Effector memory CD8-positive, alpha-beta T cell (primary cell): ENCODE data around the gene XPNPEP3.
"Not testable (repeated sequence)": the region's sequence is repeated elsewhere in the genome, so short reads cannot be mapped to it uniquely, and the experiment has no call there.

ENCODE experiments used
- ATAC-seq: fragments of 150-1000 bp; cut with Tn5 transposase; replicated peaks from 2 replicates; pipeline ENCODE4 v1.10.0; 2021; ENCODE audit warnings: mild to moderate bottlenecking, moderate library complexity
- DNase-seq, 3 experiments: peaks; one replicate each; pipeline ENCODE4 v3.0.0; 2021
- H3K27ac Mint-ChIP-seq, 2 donors: one replicate each; pipeline ENCODE4 v1.8.0; 2022; ENCODE audit warnings: mild to moderate bottlenecking in 2 of 2, mixed read lengths in 2 of 2, moderate library complexity in 2 of 2
- H3K27me3 Mint-ChIP-seq, 2 donors: one replicate each; pipeline ENCODE4 v1.8.0; 2022; ENCODE audit warnings: mixed read lengths in 2 of 2
- H3K36me3 Mint-ChIP-seq: one replicate; pipeline ENCODE4 v1.8.0; 2022; ENCODE audit warnings: mild to moderate bottlenecking, moderate library complexity, mixed read lengths; ENCODE audit not compliant: insufficient read depth
- H3K4me1 Mint-ChIP-seq, 2 donors: one replicate each; pipeline ENCODE4 v1.8.0; 2022; ENCODE audit warnings: low read depth in 2 of 2, mixed read lengths in 2 of 2
- H3K4me3 Mint-ChIP-seq, 2 donors: one replicate each; pipeline ENCODE4 v1.8.0; 2022; ENCODE audit warnings: mild to moderate bottlenecking in 2 of 2, mixed read lengths in 2 of 2, moderate library complexity in 2 of 2
- H3K9me3 Mint-ChIP-seq, 2 donors: one replicate each; pipeline ENCODE4 v1.8.0; 2022; ENCODE audit warnings: mixed read lengths in 2 of 2

XPNPEP3 gene

GRCh38 chr22:40875111-40875510, 18.2 kb downstream of the XPNPEP3 start:
- Mint-ChIP-seq H3K9me3 (no peaks in the 10 kb centered on the region), H3K27ac (no peak overlapping the region), H3K36me3 (peaks cover 18% of the 10 kb centered on the region), H3K4me3 (no peak overlapping the region), H3K27me3 (no peaks in the 10 kb centered on the region), H3K4me1 (no peaks in the 10 kb centered on the region)
- ATAC-seq: no peak
- DNase-seq: no peak

GRCh38 chr22:40876907-40877306, 20.0 kb downstream of the XPNPEP3 start:
- ATAC-seq: no peak
- Mint-ChIP-seq H3K36me3 (peaks cover 20% of the 10 kb centered on the region), H3K4me3 (no peak overlapping the region), H3K27me3 (no peaks in the 10 kb centered on the region), H3K4me1 (no peaks in the 10 kb centered on the region), H3K9me3 (no peaks in the 10 kb centered on the region), H3K27ac (no peak overlapping the region)
- no peak for DNase-seq

- no peak for ATAC-seq
- no peaks in the 10 kb centered on the region for H3K4me1 Mint-ChIP-seq
- DNase-seq: no peak
- H3K4me3 Mint-ChIP-seq: no peak overlapping the region
- H3K27me3 Mint-ChIP-seq: no peaks in the 10 kb centered on the region
- H3K36me3 Mint-ChIP-seq: peaks cover 21% of the 10 kb centered on the region
- no peaks in the 10 kb centered on the region for H3K9me3 Mint-ChIP-seq
- no peak overlapping the region for H3K27ac Mint-ChIP-seq
Measured at GRCh38 chr22:40877488-40877887, 20.5 kb downstream of the XPNPEP3 start.

DNA sequence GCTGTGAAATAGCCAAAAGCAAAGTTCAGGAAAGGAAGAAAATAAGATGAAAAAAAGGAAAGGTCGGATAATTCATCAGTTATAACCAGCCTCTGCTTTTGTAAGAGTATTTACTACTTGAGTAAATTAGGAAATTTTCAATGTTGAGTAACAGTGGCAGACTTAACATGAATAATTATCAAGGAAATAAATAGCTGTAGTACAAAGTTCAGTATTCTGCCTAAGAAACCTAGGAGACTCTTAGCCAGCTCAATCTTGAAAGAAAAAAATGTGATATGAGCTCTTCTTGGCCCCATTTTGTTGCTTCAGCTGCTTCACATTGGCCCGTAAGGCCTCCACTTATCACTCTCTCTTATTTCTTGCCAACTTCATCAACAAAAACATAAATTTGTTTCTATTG, 22.0 kb downstream of the XPNPEP3 start:
- Mint-ChIP-seq H3K27ac (no peak overlapping the region), H3K36me3 (peaks cover 23% of the 10 kb centered on the region), H3K9me3 (no peaks in the 10 kb centered on the region), H3K27me3 (no peaks in the 10 kb centered on the region), H3K4me3 (no peak overlapping the region), H3K4me1 (no peaks in the 10 kb centered on the region)
- ATAC-seq: no peak
- no peak for DNase-seq

- Mint-ChIP-seq H3K4me1 (no peaks in the 10 kb centered on the region), H3K9me3 (no peaks in the 10 kb centered on the region), H3K36me3 (peaks cover 61% of the 10 kb centered on the region), H3K27me3 (no peaks in the 10 kb centered on the region), H3K27ac (peak overlapping the region; percentile 23 to 30), H3K4me3 (no peak overlapping the region)
- no peak for DNase-seq
- no peak for ATAC-seq
Measured at GRCh38 chr22:40889116-40889515, 32.2 kb downstream of the XPNPEP3 start.

DNA sequence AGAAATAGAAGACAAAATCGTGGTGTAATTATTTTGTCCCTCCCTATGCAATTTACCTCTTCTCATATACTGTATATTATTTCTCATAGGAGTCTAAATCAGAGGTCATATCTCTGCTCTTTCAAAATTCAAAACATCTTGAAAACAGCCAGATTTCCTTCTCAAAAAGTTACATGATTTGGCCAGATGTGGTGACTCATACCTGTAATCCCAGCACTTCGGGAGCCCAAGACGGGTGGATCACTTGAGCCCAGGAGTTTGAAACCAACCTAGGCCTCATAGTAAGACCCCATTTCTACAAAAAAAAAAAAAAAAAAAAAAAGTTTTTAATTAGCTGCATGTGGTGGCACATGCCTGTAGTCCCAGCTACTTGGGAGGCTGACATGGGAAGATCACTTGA, 33.9 kb downstream of the XPNPEP3 start:
- Mint-ChIP-seq H3K27ac (peak overlapping the region in 1 of 2 donors; percentile 23), H3K36me3 (peaks cover 48% of the 10 kb centered on the region), H3K27me3 (no peaks in the 10 kb centered on the region), H3K4me3 (no peak overlapping the region), H3K4me1 (no peaks in the 10 kb centered on the region), H3K9me3 (no peaks in the 10 kb centered on the region)
- no peak for DNase-seq
- no peak for ATAC-seq

DNA sequence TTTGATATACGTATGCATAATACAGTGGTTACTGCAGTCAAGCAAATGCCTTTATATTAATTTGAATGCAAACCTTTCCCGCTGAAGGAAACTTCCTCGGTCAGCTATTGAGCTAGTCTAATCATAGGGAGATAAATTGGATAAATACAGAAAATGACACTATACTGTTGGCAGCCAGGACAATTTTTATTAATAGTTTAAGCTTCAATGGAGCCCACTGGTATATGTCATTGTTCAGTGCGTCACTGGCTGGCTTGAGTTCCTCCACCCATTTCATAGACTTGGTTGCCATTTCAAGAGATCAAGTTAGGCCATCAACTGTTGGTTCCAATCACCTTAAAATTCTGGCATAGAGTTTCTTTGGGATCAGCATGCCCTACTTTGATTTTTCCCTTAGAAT, 37.5 kb downstream of the XPNPEP3 start:
- DNase-seq (no peak), ATAC-seq (no peak)
- Mint-ChIP-seq H3K4me3 (no peak overlapping the region), H3K27ac (no peak overlapping the region), H3K9me3 (no peaks in the 10 kb centered on the region), H3K4me1 (peaks cover 2 to 5% of the 10 kb centered on the region in 2 donors), H3K27me3 (no peaks in the 10 kb centered on the region), H3K36me3 (peaks cover 17% of the 10 kb centered on the region)

DNA sequence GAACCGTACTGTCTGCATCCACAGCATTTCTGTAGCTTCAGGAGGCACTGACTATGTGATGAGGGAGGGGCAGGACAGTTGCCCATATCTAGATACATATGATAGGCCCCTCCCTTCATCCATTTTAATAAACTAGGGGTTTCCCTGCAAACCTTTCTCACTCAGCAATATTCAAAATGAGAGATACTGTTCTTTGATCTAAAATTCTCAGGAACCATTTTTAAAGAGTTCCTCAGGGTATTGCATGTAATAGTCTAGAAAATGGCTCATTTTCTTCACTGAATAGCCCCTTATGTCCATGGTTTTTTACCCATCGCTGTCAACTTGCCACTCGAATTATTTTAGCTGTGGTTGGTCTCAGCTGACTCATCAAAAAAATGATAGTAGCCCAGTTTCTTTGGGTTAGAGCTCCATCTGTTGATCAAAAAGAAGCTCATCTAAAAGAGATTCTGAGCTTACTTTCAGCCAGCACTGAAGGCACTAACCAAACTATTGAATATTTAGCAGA, 42.0 kb downstream of the XPNPEP3 start:
- Mint-ChIP-seq H3K4me3 (no peak overlapping the region), H3K27ac (peak overlapping the region in 1 of 2 donors; percentile 46), H3K9me3 (no peaks in the 10 kb centered on the region), H3K27me3 (no peaks in the 10 kb centered on the region), H3K36me3 (peaks cover 5% of the 10 kb centered on the region), H3K4me1 (peaks cover 2 to 5% of the 10 kb centered on the region in 2 donors)
- DNase-seq (peak in 2 of 3 experiments; percentile 1 to 5), ATAC-seq (peak; percentile 54)

DNA sequence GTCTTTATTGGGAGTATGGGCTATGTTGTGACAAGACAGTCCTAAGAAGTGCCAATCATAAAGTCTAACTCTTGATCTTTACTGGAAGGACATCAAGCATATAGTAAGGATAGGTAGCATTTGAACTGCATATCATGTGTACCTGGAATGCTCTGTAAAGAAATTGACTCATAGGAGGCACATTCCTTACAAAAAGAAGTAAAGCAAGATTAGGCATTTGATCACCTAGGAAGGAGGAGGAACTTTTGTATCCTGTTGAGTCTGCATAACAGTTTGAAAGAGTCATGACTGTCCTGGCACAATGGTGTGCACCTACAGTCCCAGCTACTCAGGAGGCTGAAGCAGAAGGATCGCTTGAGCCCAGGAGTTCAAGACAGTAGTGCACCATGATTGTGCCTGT, 47.2 kb downstream of the XPNPEP3 start:
- Mint-ChIP-seq H3K27ac (no peak overlapping the region), H3K27me3 (no peaks in the 10 kb centered on the region), H3K4me3 (no peak overlapping the region), H3K9me3 (no peaks in the 10 kb centered on the region), H3K4me1 (peaks cover under 1 to 2% of the 10 kb centered on the region in 2 donors), H3K36me3 (peaks cover 15% of the 10 kb centered on the region)
- ATAC-seq (no peak), DNase-seq (no peak)

GRCh38 chr22:40908895-40909294, 51.9 kb downstream of the XPNPEP3 start:
- Mint-ChIP-seq H3K4me3 (no peak overlapping the region), H3K36me3 (peaks cover 36% of the 10 kb centered on the region), H3K27me3 (no peaks in the 10 kb centered on the region), H3K4me1 (no peaks in the 10 kb centered on the region), H3K27ac (no peak overlapping the region), H3K9me3 (no peaks in the 10 kb centered on the region)
- ATAC-seq: no peak
- no peak for DNase-seq

- no peak overlapping the region for H3K27ac Mint-ChIP-seq
- no peak for DNase-seq
- H3K4me3 Mint-ChIP-seq: no peak overlapping the region
- H3K4me1 Mint-ChIP-seq: no peaks in the 10 kb centered on the region
- no peak for ATAC-seq
- no peaks in the 10 kb centered on the region for H3K27me3 Mint-ChIP-seq
- peaks cover 60% of the 10 kb centered on the region for H3K36me3 Mint-ChIP-seq
- no peaks in the 10 kb centered on the region for H3K9me3 Mint-ChIP-seq
Measured at GRCh38 chr22:40911772-40912171, 54.8 kb downstream of the XPNPEP3 start.

DNA sequence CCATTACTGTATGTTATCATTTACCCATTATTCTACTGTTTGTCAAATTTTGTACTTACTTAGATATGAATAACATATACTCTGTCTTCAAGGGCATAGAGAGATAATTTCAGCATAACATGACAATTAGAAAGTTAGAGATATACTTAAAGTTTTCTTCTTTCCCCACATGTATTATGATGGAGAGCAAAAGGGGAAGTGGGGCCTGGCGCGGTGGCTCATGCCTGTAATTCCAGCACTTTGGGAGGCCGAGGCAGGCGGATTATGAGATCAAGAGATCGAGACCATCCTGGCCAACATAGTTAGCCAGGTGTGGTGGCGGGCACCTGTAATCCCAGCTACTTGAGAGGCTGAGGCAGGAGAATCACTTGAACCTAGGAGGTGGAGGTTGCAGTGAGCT, 56.0 kb downstream of the XPNPEP3 start:
- not testable (repeated sequence) for H3K27me3 Mint-ChIP-seq

DNA sequence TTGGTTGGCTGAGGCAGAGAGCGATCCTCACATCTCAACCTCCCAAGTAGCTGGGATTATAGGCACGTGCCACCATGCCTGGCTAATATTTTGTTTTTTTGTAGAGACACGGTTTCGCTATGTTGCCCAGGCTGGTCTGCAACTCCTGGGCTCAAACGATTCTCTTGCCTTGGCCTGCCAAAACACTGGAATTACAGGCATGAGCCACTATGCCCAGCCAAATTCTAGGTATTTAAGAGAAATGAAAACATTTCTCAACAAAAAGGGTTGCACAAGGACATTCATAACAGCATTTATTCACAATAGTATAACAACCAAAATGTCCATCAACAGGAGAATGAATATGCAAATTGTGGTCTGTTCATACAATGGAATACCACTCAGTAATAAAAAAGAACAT, 62.5 kb downstream of the XPNPEP3 start:
- DNase-seq (no peak), ATAC-seq (no peak)
- Mint-ChIP-seq H3K4me1 (peaks cover 4 to 5% of the 10 kb centered on the region in 2 donors), H3K4me3 (no peak overlapping the region), H3K27ac (no peak overlapping the region), H3K9me3 (no peaks in the 10 kb centered on the region), H3K36me3 (peaks cover 37% of the 10 kb centered on the region), H3K27me3 (no peaks in the 10 kb centered on the region)

More for the DNA sequence above, 56.0 kb downstream of the XPNPEP3 start:
- not testable (repeated sequence) for H3K4me1 Mint-ChIP-seq, H3K9me3 Mint-ChIP-seq, H3K4me3 Mint-ChIP-seq, DNase-seq, ATAC-seq
- Mint-ChIP-seq H3K27ac (peak overlapping the region in 1 of 2 donors; percentile 80), H3K36me3 (peaks cover 60% of the 10 kb centered on the region)

DNA sequence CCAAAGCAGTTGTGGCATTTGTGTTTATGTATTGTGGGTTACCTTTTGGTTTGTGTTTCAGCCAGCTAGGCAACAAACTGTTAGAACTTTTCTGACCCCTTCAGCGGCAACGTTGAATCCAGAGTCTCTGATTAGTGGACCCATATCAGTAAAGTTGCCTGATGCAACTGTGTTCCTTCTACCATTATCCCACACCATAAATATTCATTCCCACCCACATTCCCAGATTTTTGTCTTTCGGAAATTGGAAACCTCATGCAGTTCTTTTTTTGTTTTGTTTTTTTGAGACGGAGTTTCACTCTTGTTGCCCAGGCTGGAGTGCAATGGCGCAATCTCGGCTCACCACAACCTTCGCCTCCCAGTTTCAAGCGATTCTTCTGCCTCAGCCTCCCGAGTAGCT, 63.6 kb downstream of the XPNPEP3 start:
- H3K27ac Mint-ChIP-seq: no peak overlapping the region
- DNase-seq (no peak), ATAC-seq (no peak)
- H3K27me3 Mint-ChIP-seq: no peaks in the 10 kb centered on the region
- H3K4me1 Mint-ChIP-seq: peaks cover 4 to 5% of the 10 kb centered on the region in 2 donors
- peaks cover 34% of the 10 kb centered on the region for H3K36me3 Mint-ChIP-seq
- no peaks in the 10 kb centered on the region for H3K9me3 Mint-ChIP-seq
- H3K4me3 Mint-ChIP-seq: no peak overlapping the region
